ENCODE results near the gene STK39. TPM values are rescaled to one million over a fixed set of nuclear protein-coding genes. Genes with fewer than 3 reads are reported as not detected.

Gene STK39
- total RNA-seq, result 32.7 TPM in 2 replicates
- polyA plus RNA-seq, result 51.7 and 60.1 TPM in 2 replicates

DNA sequence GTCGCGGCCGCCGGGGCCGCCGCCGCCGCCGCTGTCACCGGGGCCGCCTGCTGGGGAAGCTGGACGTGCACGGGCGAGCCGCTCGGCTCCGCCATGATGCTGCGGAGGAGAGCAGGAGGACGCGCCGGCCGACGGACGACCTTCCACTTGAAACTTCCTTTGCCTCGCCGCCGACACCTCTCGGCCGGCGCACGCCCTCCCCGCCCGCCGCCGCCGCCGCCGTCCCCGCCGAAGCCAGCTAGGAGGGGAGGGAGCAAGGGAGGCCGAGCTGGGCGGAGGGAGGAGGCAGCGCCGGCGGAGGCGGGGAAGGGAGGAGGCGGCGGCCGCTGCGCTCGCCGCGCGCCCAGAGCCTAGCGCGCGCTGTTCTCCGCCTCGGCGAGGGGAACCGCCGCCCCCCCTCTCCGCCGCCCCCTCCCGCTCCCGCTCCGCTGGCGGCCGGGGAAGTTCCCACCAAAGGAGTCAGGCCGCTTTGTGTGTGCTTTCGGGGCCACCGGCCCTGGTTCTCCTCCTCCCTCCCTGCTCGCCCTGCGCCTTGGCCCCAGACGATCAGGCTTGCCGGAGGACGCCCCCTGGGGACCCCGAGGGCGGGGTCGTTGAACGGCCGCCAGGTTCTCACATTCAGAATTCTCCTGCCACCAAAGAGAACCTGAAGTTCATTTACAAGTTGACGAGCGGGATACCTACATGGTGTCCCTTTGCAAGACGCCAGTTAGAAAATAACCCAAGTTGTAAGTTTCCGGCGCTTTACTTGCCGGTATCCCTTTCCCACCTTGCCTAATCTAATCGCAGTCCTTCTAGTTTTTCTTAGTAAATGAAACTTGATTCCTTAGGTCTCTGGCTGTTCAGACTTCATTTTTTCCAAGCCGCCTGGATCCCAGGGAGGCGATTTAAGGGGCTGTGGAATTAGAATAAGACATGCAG, at the start of gene STK39:
Gene STK39, minus strand, starts transcription at position 255 of the 921 bp plus-strand sequence. Its CDS starts 160 bp downstream, at position 95.
- H3K36me3 ChIP-seq, result no peaks in the 10 kb centered on the region
- peaks cover 26% of the 10 kb centered on the region for H3K4me1 ChIP-seq (ENCODE audit: low read depth)
- H3K4me3 ChIP-seq, result peak within 1 kb of the TSS; percentile 86
- H3K27me3 ChIP-seq, result no peaks in the 10 kb centered on the region
- TF ChIP-seq, protein P1, sequence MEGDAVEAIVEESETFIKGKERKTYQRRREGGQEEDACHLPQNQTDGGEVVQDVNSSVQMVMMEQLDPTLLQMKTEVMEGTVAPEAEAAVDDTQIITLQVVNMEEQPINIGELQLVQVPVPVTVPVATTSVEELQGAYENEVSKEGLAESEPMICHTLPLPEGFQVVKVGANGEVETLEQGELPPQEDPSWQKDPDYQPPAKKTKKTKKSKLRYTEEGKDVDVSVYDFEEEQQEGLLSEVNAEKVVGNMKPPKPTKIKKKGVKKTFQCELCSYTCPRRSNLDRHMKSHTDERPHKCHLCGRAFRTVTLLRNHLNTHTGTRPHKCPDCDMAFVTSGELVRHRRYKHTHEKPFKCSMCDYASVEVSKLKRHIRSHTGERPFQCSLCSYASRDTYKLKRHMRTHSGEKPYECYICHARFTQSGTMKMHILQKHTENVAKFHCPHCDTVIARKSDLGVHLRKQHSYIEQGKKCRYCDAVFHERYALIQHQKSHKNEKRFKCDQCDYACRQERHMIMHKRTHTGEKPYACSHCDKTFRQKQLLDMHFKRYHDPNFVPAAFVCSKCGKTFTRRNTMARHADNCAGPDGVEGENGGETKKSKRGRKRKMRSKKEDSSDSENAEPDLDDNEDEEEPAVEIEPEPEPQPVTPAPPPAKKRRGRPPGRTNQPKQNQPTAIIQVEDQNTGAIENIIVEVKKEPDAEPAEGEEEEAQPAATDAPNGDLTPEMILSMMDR (IDR thresholded peaks at IDR 0.05; ENCODE audit: low read depth, low read length), result no peak
- no peaks in the 10 kb centered on the region for H3K9me3 ChIP-seq (ENCODE audit: low read depth)
- DNase-seq (ENCODE audit: low read depth in 1 of 2, low spot score in 1 of 2), result peak; percentile 85 to 92
- peak within 1 kb of the TSS; percentile 92 for H3K27ac ChIP-seq

DNA sequence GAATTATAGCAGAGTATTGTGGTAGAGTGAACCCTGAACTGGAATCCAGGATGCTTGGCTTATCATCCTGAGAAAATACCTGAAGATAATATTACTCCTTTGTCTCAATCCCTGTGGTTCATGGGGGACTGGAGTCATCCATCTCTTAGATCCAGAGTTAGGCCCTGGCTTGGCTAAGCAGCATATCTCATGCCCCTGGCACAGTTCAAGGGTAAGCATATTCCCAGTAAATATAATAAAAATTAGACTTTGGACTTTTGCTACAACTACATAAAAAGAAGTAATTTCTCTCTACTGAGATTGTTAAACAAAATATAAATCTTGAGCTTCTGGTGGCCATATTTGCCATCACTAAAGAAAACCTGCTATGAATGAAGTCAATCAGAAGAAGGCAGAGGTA, 47.7 kb upstream of the STK39 start:
- no peak for DNase-seq (ENCODE audit: low read depth in 1 of 2, low spot score in 1 of 2)
- Histone ChIP-seq H3K36me3 (no peaks in the 10 kb centered on the region), H3K4me3 (no peak overlapping the region), H3K4me1 (ENCODE audit: low read depth) (no peaks in the 10 kb centered on the region), H3K27ac (no peak overlapping the region), H3K9me3 (ENCODE audit: low read depth) (no peaks in the 10 kb centered on the region), H3K27me3 (no peaks in the 10 kb centered on the region)
- TF ChIP-seq, protein P1 (IDR thresholded peaks at IDR 0.05; ENCODE audit: low read depth, low read length), result no peak

GRCh38 chr2:168294409-168294808, 47.0 kb upstream of the STK39 start:
- H3K36me3 ChIP-seq, result no peaks in the 10 kb centered on the region
- no peaks in the 10 kb centered on the region for H3K4me1 ChIP-seq (ENCODE audit: low read depth)
- DNase-seq (ENCODE audit: low read depth in 1 of 2, low spot score in 1 of 2), result no peak
- H3K4me3 ChIP-seq, result no peak overlapping the region
- H3K27me3 ChIP-seq, result no peaks in the 10 kb centered on the region
- H3K9me3 ChIP-seq (ENCODE audit: low read depth), result no peaks in the 10 kb centered on the region
- TF ChIP-seq, protein P1 (IDR thresholded peaks at IDR 0.05; ENCODE audit: low read depth, low read length), result no peak
- no peak overlapping the region for H3K27ac ChIP-seq

GRCh38 chr2:168293766-168294165, 46.4 kb upstream of the STK39 start:
- TF ChIP-seq, protein P1 (IDR thresholded peaks at IDR 0.05; ENCODE audit: low read depth, low read length), result peak; percentile 6
- H3K27me3 ChIP-seq, result no peaks in the 10 kb centered on the region
- no peaks in the 10 kb centered on the region for H3K4me1 ChIP-seq (ENCODE audit: low read depth)
- DNase-seq (ENCODE audit: low read depth in 1 of 2, low spot score in 1 of 2), result no peak
- no peak overlapping the region for H3K4me3 ChIP-seq
- no peaks in the 10 kb centered on the region for H3K9me3 ChIP-seq (ENCODE audit: low read depth)
- H3K27ac ChIP-seq, result no peak overlapping the region
- no peaks in the 10 kb centered on the region for H3K36me3 ChIP-seq

DNA sequence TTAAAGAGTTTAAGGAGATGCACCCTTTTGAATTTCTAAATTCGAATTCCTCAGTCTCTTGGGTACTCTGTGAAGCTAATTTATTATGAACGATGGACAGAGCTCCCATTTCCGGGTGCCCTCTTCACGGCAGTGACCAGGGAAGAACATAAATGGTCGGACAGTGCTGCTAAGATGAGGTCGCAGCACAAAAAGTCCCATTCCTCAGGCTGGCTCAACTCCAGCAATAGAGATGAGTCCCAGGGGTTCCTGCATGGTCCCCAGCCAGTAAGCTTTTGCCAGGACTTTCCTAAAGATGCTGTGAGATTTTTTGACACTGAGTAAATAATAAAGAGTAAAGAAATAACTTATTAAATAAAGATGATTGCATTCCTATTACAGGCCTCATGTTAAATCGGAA, 43.0 kb upstream of the STK39 start:
- Histone ChIP-seq H3K36me3 (no peaks in the 10 kb centered on the region), H3K27me3 (no peaks in the 10 kb centered on the region), H3K9me3 (ENCODE audit: low read depth) (no peaks in the 10 kb centered on the region), H3K4me1 (ENCODE audit: low read depth) (no peaks in the 10 kb centered on the region), H3K4me3 (no peak overlapping the region), H3K27ac (no peak overlapping the region)
- DNase-seq (ENCODE audit: low read depth in 1 of 2, low spot score in 1 of 2), result no peak
- TF ChIP-seq, protein P1 (IDR thresholded peaks at IDR 0.05; ENCODE audit: low read depth, low read length), result no peak

Data from cardiac muscle cell (in vitro differentiated cells and primary cell).